Colonic mucosa (tissue), 4 donors: ENCODE results near the gene TOR4A. TPM values are rescaled to one million over a fixed set of nuclear protein-coding genes. Genes with fewer than 3 reads are reported as not detected.

ENCODE experiments used
- DNase-seq: peaks from one replicate; pipeline ENCODE4 v3.0.0-alpha.2; 2020
- H3K27ac ChIP-seq: fragments of 200-600 bp; one replicate; pipeline ENCODE4 v1.8.0; 2021
- H3K27me3 ChIP-seq: fragments of 200-600 bp; one replicate; pipeline ENCODE4 v1.8.0; 2021
- H3K36me3 ChIP-seq: fragments of 200-600 bp; one replicate; pipeline ENCODE4 v1.8.0; 2021
- H3K4me1 ChIP-seq: fragments of 200-600 bp; one replicate; pipeline ENCODE4 v1.8.0; 2021; ENCODE audit warnings: mild to moderate bottlenecking
- H3K4me3 ChIP-seq: fragments of 200-600 bp; one replicate; pipeline ENCODE4 v1.8.0; 2021
- H3K9ac ChIP-seq, 2 donors: one replicate each; pipeline ENCODE4 v1.7.0; 2013; ENCODE audit warnings: control low read depth in 2 of 2, low read depth in 2 of 2, low read length in 2 of 2
- H3K9me3 ChIP-seq: fragments of 200-600 bp; one replicate; pipeline ENCODE4 v1.8.0; 2021
- CTCF ChIP-seq: fragments of 200-600 bp; IDR thresholded peaks from one replicate; pipeline ENCODE4 v1.8.0; 2022; ENCODE audit warnings: antibody characterized with exemption, mild to moderate bottlenecking
- intact Hi-C: fragments of 100-400 bp; cut with DNase I; formaldehyde crosslinking; loops from one replicate; pipeline ENCODE4 v1.14.1; 2022
- total RNA-seq, 2 donors: library from RNA; stranded (reverse); fragmentation: NEBNext Ultra II Directional in 1 of 2; extraction: Animal tissue kit (Norgen Biotek cat#: 25700) in 1 of 2; gene quantifications; one replicate each; pipeline ENCODE4 v1.2.1, GENCODE V29; 2021
- donor health status: healthy.
- donor health status: DM: no; HTN: no; CAD: no.
- donor health status: DM: no; HTN: no; CAD: no.

Gene TOR4A
- total RNA-seq, 2 donors from 2014 or later = 57.1 to 63.9 TPM

DNA sequence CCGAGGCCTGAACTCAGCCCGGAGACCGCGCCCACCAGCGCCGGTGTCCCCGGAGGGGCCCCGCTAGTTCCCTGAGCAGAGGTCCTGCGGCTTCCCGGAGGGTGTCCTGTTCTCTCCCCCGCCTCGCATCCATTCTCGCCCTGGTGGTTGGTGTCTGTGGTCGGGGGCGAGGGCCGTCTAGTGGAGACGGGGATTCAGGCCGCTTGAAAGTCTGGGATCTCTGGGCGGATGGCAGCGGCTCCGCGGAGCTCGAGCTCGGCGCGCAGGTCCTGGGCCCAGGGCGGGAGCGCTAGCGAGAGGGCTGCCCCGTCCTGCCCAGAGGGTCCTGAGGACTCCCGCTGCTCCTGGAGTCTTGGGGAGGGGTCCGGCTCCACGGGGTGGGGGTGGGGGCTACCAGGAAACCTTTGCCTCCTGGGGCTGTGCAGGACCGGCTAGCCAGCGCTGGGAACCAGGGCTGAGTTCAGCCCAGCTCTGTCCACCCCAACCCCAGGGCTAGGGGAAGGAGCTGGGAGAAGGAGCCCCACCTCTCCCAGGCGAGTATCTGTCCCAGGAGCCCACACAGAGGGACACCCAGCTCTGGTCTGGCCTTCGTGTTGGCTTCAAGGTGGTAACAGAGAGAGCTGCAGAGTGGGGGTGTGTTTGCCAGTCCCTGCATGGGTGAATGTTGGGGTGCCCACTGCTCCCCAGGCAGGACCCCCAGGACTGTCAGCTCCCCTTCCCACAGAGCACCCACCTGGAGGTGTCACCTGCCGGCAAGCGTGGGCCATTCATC lies 4.0 kb downstream of the TOR4A start:
- DNase-seq = no peak
- Histone ChIP-seq H3K9me3 (no peaks in the 10 kb centered on the region), H3K4me3 (no peak overlapping the region), H3K27ac (no peak overlapping the region), H3K4me1 (peaks cover 12% of the 10 kb centered on the region), H3K9ac (no peak overlapping the region), H3K36me3 (no peaks in the 10 kb centered on the region), H3K27me3 (no peaks in the 10 kb centered on the region)
- intact Hi-C loops = no loop called here
- TF ChIP-seq CTCF = no peak

GRCh38 chr9:137286975-137287383 lies 9.5 kb downstream of the TOR4A start:
- H3K4me1 ChIP-seq = no peaks in the 10 kb centered on the region
- no peaks in the 10 kb centered on the region for H3K36me3 ChIP-seq
- H3K27me3 ChIP-seq = no peaks in the 10 kb centered on the region
- intact Hi-C loops = loop anchor here (2.0 to 5.0 kb wide), 2 partner anchors 120 to 240 kb away; no protein-coding TSS in a partner anchor
- no peak overlapping the region for H3K27ac ChIP-seq
- no peak overlapping the region for H3K4me3 ChIP-seq
- H3K9me3 ChIP-seq = no peaks in the 10 kb centered on the region
- peak; percentile 48 for TF ChIP-seq CTCF
- peak; percentile 78 for DNase-seq
- no peak overlapping the region for H3K9ac ChIP-seq

DNA sequence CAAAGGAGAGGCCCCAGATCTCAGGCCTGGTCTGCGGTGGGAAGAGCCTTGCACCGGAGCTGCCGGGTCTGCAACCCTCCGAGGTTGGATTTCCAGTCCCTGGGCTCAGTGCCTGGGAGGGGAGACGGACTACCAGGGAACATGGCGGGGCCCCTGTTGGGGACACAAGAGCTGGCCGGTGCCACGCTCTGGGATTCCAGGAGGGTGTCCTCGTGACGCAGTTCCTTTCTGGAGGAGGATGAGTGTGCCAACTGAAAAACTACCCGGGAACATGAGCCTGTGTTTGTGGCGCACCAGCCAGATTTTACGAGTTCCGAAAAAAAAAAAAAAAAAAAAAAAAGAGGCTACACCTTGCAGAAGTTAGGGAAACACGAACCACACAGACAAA lies 15.6 kb downstream of the TOR4A start:
- Histone ChIP-seq H3K4me1 (no peaks in the 10 kb centered on the region), H3K27ac (peak overlapping the region; percentile 97), H3K4me3 (no peak overlapping the region), H3K9ac (peak overlapping the region in 1 of 2 donors; percentile 38), H3K36me3 (no peaks in the 10 kb centered on the region), H3K27me3 (peaks cover 4% of the 10 kb centered on the region), H3K9me3 (no peaks in the 10 kb centered on the region)
- DNase-seq = peak; percentile 35
- intact Hi-C loops = no loop called here
- TF ChIP-seq CTCF = no peak

DNA sequence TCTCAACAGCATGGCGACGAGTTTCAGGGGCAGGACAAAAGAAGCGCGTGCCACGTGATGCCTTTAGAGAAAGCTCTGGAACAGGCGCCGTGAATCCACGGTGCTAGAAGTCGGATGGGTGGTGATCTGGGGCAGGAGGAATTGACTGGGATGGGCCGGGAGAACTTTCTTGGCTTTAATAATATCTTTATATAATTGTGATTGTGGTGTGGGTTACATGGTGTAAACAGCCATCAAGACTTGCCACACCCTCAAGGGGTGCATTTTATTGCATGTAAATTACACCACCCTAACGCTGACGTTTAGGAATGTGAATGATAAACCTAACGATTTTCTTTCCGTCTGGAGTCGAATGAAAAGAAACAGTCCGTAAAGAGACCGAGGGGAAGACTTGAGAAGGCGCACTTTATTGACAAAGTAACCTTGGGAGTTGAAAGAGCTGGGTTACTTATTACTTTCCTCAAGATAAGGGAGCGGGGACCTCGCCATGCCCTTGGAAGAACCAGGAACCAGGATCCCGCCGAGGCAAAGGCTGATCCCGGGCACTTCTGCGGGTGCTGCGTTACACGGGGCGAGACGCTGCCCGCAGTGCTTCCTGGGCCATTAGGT lies 16.1 kb downstream of the TOR4A start:
- intact Hi-C loops = no loop called here
- Histone ChIP-seq H3K9ac (peak overlapping the region in 1 of 2 donors; percentile 69), H3K4me3 (no peak overlapping the region), H3K27ac (peak overlapping the region; percentile 97), H3K4me1 (no peaks in the 10 kb centered on the region), H3K9me3 (no peaks in the 10 kb centered on the region), H3K36me3 (no peaks in the 10 kb centered on the region), H3K27me3 (peaks cover 9% of the 10 kb centered on the region)
- no peak for TF ChIP-seq CTCF
- peak; percentile 89 for DNase-seq

DNA sequence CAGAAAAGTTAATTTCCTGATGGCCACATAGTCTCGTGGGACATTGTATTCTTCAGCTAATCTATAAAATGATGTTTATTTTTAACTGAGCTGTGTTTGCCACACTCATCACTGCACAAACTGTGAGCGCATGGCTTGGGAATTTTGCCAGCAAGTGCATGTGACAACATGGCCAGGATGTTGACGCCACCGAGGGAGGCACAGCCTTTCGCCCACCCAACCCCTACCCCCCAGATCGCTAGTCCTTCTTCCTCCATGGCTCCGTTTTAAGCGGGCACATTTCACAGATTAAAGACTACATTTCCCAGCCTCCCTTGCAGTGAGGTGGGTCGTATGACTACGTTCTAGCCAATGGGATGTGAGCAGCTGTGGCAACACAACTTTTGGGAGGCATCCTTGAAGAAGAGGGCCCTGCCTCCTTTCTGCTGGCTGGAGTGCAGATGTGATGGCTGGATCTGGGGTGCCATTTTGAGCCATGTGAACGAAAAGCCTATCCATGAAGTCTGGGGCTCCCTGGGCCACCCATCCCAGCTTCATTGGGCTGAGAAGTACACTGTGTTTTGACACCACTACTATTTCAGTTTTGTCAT lies 16.7 kb downstream of the TOR4A start:
- intact Hi-C loops = no loop called here
- peaks cover 14% of the 10 kb centered on the region for H3K27me3 ChIP-seq
- no peaks in the 10 kb centered on the region for H3K4me1 ChIP-seq

More for the DNA sequence above, 16.7 kb downstream of the TOR4A start:
- H3K9ac ChIP-seq = peak overlapping the region; percentile 69 to 81
- peak overlapping the region; percentile 97 for H3K27ac ChIP-seq
- peak; percentile 76 for DNase-seq
- no peaks in the 10 kb centered on the region for H3K9me3 ChIP-seq
- no peak overlapping the region for H3K4me3 ChIP-seq
- no peak for TF ChIP-seq CTCF
- H3K36me3 ChIP-seq = no peaks in the 10 kb centered on the region
